WTC11 (cell line): ENCODE results near the gene CHST15. TPM values are rescaled to one million over a fixed set of nuclear protein-coding genes. Genes with fewer than 3 reads are reported as not detected.

ENCODE experiments used
- ATAC-seq: fragments of 200-7000 bp; cut with Tn5 transposase; 2 replicates; pipeline ENCODE4 v1.10.0; 2021; ENCODE audit warnings: mild to moderate bottlenecking, moderate library complexity
- CTCF ChIA-PET: fragments of 300-600 bp; sonication (Branson Sonifier 250); formaldehyde crosslinking; loops from one replicate; lab custom pipeline; 2021; ENCODE audit warnings: antibody characterized with exemption; lab: Charles Lee
- POLR2A ChIA-PET: fragments of 350-600 bp; sonication (Branson Sonifier 250); formaldehyde crosslinking; loops from one replicate; lab custom pipeline; 2021; ENCODE audit warnings: antibody characterized with exemption; lab: Charles Lee
- DNase-seq: peaks from one replicate; pipeline ENCODE4 v3.0.0; 2021; ENCODE audit warnings: low spot score
- H3K27ac Mint-ChIP-seq: 2 replicates; pipeline ENCODE4 v1.8.0; 2021; ENCODE audit warnings: mixed read lengths
- H3K27me3 Mint-ChIP-seq: 2 replicates; pipeline ENCODE4 v1.8.0; 2021; ENCODE audit warnings: low read depth, mild to moderate bottlenecking, moderate library complexity, mixed read lengths
- H3K36me3 Mint-ChIP-seq: 2 replicates; pipeline ENCODE4 v1.8.0; 2021; ENCODE audit warnings: mixed read lengths
- H3K4me1 Mint-ChIP-seq: 2 replicates; pipeline ENCODE4 v1.8.0; 2022; ENCODE audit warnings: mixed read lengths
- H3K4me3 Mint-ChIP-seq: 2 replicates; pipeline ENCODE4 v1.8.0; 2021; ENCODE audit warnings: mild to moderate bottlenecking, moderate library complexity, mixed read lengths
- H3K9me3 Mint-ChIP-seq: 2 replicates; pipeline ENCODE4 v1.8.0; 2021; ENCODE audit warnings: mixed read lengths
- ATF1 ChIP-seq: sonication (generic); formaldehyde crosslinking; IDR thresholded peaks from 2 replicates; pipeline ENCODE4 v1.8.1; 2023; ENCODE audit warnings: mild to moderate bottlenecking, moderate library complexity, missing genetic modification reagents
- CREM ChIP-seq: sonication (generic); formaldehyde crosslinking; IDR thresholded peaks from 2 replicates; pipeline ENCODE4 v1.8.1; 2022; ENCODE audit warnings: mild to moderate bottlenecking, missing genetic modification reagents, moderate library complexity
- CTCF ChIP-seq: fragments of 200-600 bp; IDR thresholded peaks from 2 replicates; pipeline ENCODE4 v1.8.0; 2022; ENCODE audit warnings: antibody characterized with exemption
- GRHL2 ChIP-seq: fragments of 250-450 bp; sonication (Bioruptor Pico); IDR thresholded peaks from 2 replicates; pipeline ENCODE4 v1.8.0; 2022; ENCODE audit warnings: mild to moderate bottlenecking, moderate library complexity; ENCODE audit not compliant: insufficient replicate concordance, severe bottlenecking
- NFE2L1 ChIP-seq: sonication (generic); formaldehyde crosslinking; IDR thresholded peaks from 2 replicates; pipeline ENCODE4 v1.8.1; 2023; ENCODE audit warnings: missing genetic modification reagents
- NR3C1 ChIP-seq: sonication (generic); formaldehyde crosslinking; conservative IDR thresholded peaks from 2 replicates; pipeline ENCODE4 v1.8.1; 2023; ENCODE audit warnings: low read depth, mild to moderate bottlenecking, missing genetic modification reagents
- RELA ChIP-seq: sonication (generic); formaldehyde crosslinking; IDR thresholded peaks from 2 replicates; pipeline ENCODE4 v1.8.1; 2022; ENCODE audit warnings: missing genetic modification reagents, mild to moderate bottlenecking, borderline replicate concordance
- RORB ChIP-seq: fragments of 250-450 bp; sonication (Bioruptor Pico); IDR thresholded peaks from 2 replicates; pipeline ENCODE4 v1.9.0; 2021; ENCODE audit warnings: mild to moderate bottlenecking
- SMAD3 ChIP-seq: sonication (generic); formaldehyde crosslinking; IDR thresholded peaks from 2 replicates; pipeline ENCODE4 v1.8.0; 2022; ENCODE audit warnings: missing genetic modification reagents, mild to moderate bottlenecking, borderline replicate concordance
- SMAD4 ChIP-seq: sonication (generic); formaldehyde crosslinking; IDR thresholded peaks from 2 replicates; pipeline ENCODE4 v1.8.0; 2022; ENCODE audit warnings: mild to moderate bottlenecking, missing genetic modification reagents
- SOX15 ChIP-seq: fragments of 250-450 bp; sonication (Bioruptor Pico); IDR thresholded peaks from 2 replicates; pipeline ENCODE4 v1.9.0; 2021; ENCODE audit warnings: mild to moderate bottlenecking
- TP53 ChIP-seq: sonication (generic); formaldehyde crosslinking; IDR thresholded peaks from 2 replicates; pipeline ENCODE4 v1.8.1; 2023; ENCODE audit warnings: mild to moderate bottlenecking, missing genetic modification reagents
- USF1 ChIP-seq: sonication (generic); formaldehyde crosslinking; IDR thresholded peaks from 2 replicates; pipeline ENCODE4 v1.8.0; 2022; ENCODE audit warnings: mild to moderate bottlenecking, missing genetic modification reagents
- USF2 ChIP-seq: sonication (generic); formaldehyde crosslinking; IDR thresholded peaks from 2 replicates; pipeline ENCODE4 v1.8.1; 2023; ENCODE audit warnings: mild to moderate bottlenecking, missing genetic modification reagents, moderate library complexity
- ZNF121 ChIP-seq: sonication (generic); formaldehyde crosslinking; IDR thresholded peaks from 2 replicates; pipeline ENCODE4 v1.8.0; 2023; ENCODE audit warnings: missing genetic modification reagents
- ZNF232 ChIP-seq: sonication (generic); formaldehyde crosslinking; IDR thresholded peaks from 2 replicates; pipeline ENCODE4 v1.8.0; 2022; ENCODE audit warnings: mild to moderate bottlenecking, missing genetic modification reagents
- ZNF416 ChIP-seq: fragments of 250-450 bp; sonication (Bioruptor Pico); IDR thresholded peaks from 2 replicates; pipeline ENCODE4 v1.9.0; 2021; ENCODE audit warnings: mild to moderate bottlenecking, inconsistent platforms
- total RNA-seq: library from RNA; stranded (reverse); gene quantifications from 3 replicates; pipeline ENCODE4 v1.2.3, GENCODE V29; 2021
- TF ChIP-seq, protein P1 (sequence below): sonication (generic); formaldehyde crosslinking; IDR thresholded peaks from 2 replicates; pipeline ENCODE4 v1.8.1; 2022; ENCODE audit warnings: mild to moderate bottlenecking, missing genetic modification reagents, moderate library complexity, borderline replicate concordance
- TF ChIP-seq, protein P2 (sequence below): sonication (generic); formaldehyde crosslinking; IDR thresholded peaks from 2 replicates; pipeline ENCODE4 v1.8.1; 2022; ENCODE audit warnings: low read depth, missing genetic modification reagents, borderline replicate concordance
- TF ChIP-seq, protein P3 (sequence below): fragments of 250-450 bp; sonication (Bioruptor Pico); IDR thresholded peaks from 2 replicates; pipeline ENCODE4 v1.9.0; 2021; ENCODE audit warnings: mild to moderate bottlenecking, borderline replicate concordance

Gene CHST15
- total RNA-seq, 1 experiment from 2014 or later = 10.7 TPM

GRCh38 chr10:124006526-124006925, 86.9 kb downstream of the CHST15 start:
- H3K4me3 Mint-ChIP-seq = no peak overlapping the region
- peaks cover 10% of the 10 kb centered on the region for H3K36me3 Mint-ChIP-seq
- H3K4me1 Mint-ChIP-seq = peaks cover 16% of the 10 kb centered on the region
- DNase-seq (no peak), ATAC-seq (no peak)
- no peaks in the 10 kb centered on the region for H3K9me3 Mint-ChIP-seq
- ChIA-PET POLR2A (no interaction called here), CTCF (no interaction called here)
- no peak for TF ChIP-seq RELA (CRISPR knock-in tag)
- no peak for TF ChIP-seq ATF1 (CRISPR knock-in tag)
- no peak for TF ChIP-seq RORB (CRISPR knock-in tag)
- no peak for TF ChIP-seq SMAD4 (CRISPR knock-in tag)
- no peak for TF ChIP-seq ZNF121 (CRISPR knock-in tag)
- no peak for TF ChIP-seq GRHL2 (CRISPR knock-in tag)
- TF ChIP-seq, protein P1, sequence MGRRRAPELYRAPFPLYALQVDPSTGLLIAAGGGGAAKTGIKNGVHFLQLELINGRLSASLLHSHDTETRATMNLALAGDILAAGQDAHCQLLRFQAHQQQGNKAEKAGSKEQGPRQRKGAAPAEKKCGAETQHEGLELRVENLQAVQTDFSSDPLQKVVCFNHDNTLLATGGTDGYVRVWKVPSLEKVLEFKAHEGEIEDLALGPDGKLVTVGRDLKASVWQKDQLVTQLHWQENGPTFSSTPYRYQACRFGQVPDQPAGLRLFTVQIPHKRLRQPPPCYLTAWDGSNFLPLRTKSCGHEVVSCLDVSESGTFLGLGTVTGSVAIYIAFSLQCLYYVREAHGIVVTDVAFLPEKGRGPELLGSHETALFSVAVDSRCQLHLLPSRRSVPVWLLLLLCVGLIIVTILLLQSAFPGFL = no peak
- TF ChIP-seq NFE2L1 = no peak
- TF ChIP-seq, protein P2, sequence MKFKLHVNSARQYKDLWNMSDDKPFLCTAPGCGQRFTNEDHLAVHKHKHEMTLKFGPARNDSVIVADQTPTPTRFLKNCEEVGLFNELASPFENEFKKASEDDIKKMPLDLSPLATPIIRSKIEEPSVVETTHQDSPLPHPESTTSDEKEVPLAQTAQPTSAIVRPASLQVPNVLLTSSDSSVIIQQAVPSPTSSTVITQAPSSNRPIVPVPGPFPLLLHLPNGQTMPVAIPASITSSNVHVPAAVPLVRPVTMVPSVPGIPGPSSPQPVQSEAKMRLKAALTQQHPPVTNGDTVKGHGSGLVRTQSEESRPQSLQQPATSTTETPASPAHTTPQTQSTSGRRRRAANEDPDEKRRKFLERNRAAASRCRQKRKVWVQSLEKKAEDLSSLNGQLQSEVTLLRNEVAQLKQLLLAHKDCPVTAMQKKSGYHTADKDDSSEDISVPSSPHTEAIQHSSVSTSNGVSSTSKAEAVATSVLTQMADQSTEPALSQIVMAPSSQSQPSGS (CRISPR knock-in tag) = no peak
- no peak for TF ChIP-seq ZNF416 (CRISPR knock-in tag)
- TF ChIP-seq, protein P3, sequence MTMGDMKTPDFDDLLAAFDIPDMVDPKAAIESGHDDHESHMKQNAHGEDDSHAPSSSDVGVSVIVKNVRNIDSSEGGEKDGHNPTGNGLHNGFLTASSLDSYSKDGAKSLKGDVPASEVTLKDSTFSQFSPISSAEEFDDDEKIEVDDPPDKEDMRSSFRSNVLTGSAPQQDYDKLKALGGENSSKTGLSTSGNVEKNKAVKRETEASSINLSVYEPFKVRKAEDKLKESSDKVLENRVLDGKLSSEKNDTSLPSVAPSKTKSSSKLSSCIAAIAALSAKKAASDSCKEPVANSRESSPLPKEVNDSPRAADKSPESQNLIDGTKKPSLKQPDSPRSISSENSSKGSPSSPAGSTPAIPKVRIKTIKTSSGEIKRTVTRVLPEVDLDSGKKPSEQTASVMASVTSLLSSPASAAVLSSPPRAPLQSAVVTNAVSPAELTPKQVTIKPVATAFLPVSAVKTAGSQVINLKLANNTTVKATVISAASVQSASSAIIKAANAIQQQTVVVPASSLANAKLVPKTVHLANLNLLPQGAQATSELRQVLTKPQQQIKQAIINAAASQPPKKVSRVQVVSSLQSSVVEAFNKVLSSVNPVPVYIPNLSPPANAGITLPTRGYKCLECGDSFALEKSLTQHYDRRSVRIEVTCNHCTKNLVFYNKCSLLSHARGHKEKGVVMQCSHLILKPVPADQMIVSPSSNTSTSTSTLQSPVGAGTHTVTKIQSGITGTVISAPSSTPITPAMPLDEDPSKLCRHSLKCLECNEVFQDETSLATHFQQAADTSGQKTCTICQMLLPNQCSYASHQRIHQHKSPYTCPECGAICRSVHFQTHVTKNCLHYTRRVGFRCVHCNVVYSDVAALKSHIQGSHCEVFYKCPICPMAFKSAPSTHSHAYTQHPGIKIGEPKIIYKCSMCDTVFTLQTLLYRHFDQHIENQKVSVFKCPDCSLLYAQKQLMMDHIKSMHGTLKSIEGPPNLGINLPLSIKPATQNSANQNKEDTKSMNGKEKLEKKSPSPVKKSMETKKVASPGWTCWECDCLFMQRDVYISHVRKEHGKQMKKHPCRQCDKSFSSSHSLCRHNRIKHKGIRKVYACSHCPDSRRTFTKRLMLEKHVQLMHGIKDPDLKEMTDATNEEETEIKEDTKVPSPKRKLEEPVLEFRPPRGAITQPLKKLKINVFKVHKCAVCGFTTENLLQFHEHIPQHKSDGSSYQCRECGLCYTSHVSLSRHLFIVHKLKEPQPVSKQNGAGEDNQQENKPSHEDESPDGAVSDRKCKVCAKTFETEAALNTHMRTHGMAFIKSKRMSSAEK (CRISPR knock-in tag) = no peak
- TF ChIP-seq USF2 (CRISPR knock-in tag) = no peak
- TF ChIP-seq CTCF = no peak
- TF ChIP-seq ZNF232 (CRISPR knock-in tag) = no peak
- TF ChIP-seq CREM (CRISPR knock-in tag) = no peak
- TF ChIP-seq USF1 = no peak
- no peak for TF ChIP-seq SOX15 (CRISPR knock-in tag)
- TF ChIP-seq SMAD3 = no peak
- no peak for TF ChIP-seq NR3C1 (CRISPR knock-in tag)
- TF ChIP-seq TP53 (CRISPR knock-in tag) = no peak
- H3K27me3 Mint-ChIP-seq = no peaks in the 10 kb centered on the region
- H3K27ac Mint-ChIP-seq = no peak overlapping the region
